IMR-90 (cell line): ENCODE data around the gene HECW1. TPM values are rescaled to one million over a fixed set of nuclear protein-coding genes. Genes with fewer than 3 reads are reported as not detected.

Experiments
- ATAC-seq: fragments of 200-7000 bp; cut with Tn5 transposase; 2 replicates; pipeline ENCODE4 v1.9.1; 2020; ENCODE audit warnings: low read depth, mild to moderate bottlenecking, moderate library complexity
- BruUV-seq: library from RNA; stranded (reverse); fragments of 400-500 nt; replicated peaks from 2 replicates; lab custom pipeline; 2021; lab: Mats Ljungman, UMichigan
- CTCF ChIA-PET: fragments of 300-600 bp; formaldehyde crosslinking; extraction: SDS; loops from one replicate; lab custom pipeline; 2021; ENCODE audit warnings: antibody characterized with exemption; lab: Yijun Ruan, JAX
- POLR2A ChIA-PET: fragments of 300-600 bp; sonication (Branson Sonifier 250); formaldehyde crosslinking; loops from one replicate; lab custom pipeline; 2022; ENCODE audit warnings: antibody characterized with exemption; ENCODE audit not compliant: unreplicated experiment; lab: Charles Lee
- DNase-seq: peaks from one replicate; pipeline ENCODE4 v3.0.0; 2013
- H2AFZ ChIP-seq: replicated peaks from 2 replicates; pipeline ENCODE3; 2013; ENCODE audit warnings: low read length, mild to moderate bottlenecking; ENCODE audit not compliant: poor library complexity
- H2AK5ac ChIP-seq: 2 replicates; pipeline ENCODE4 v1.6.1; 2013; ENCODE audit warnings: low read depth, low read length, inconsistent platforms
- H2AK9ac ChIP-seq: replicated peaks from 2 replicates; pipeline ENCODE3; 2013; ENCODE audit warnings: mild to moderate bottlenecking, low read depth, low read length, moderate library complexity; ENCODE audit not compliant: poor library complexity
- H2BK120ac ChIP-seq: 2 replicates; pipeline ENCODE4 v1.6.1; 2013; ENCODE audit warnings: low read depth, low read length, inconsistent platforms
- H2BK15ac ChIP-seq: 3 replicates; pipeline ENCODE4 v1.6.1; 2013; ENCODE audit warnings: low read depth, low read length, inconsistent platforms
- H2BK20ac ChIP-seq: 2 replicates; pipeline ENCODE4 v1.6.1; 2013; ENCODE audit warnings: low read depth, mild to moderate bottlenecking, inconsistent platforms, low read length, moderate library complexity
- H2BK5ac ChIP-seq: 2 replicates; pipeline ENCODE4 v1.6.1; 2013; ENCODE audit warnings: mild to moderate bottlenecking, low read depth, low read length, inconsistent platforms; ENCODE audit not compliant: poor library complexity, severe bottlenecking
- H3K14ac ChIP-seq: replicated peaks from 2 replicates; pipeline ENCODE4 v1.6.1; 2013; ENCODE audit warnings: low read depth, low read length, inconsistent platforms
- H3K18ac ChIP-seq: 2 replicates; pipeline ENCODE4 v1.6.1; 2013; ENCODE audit warnings: low read depth, low read length, control low read depth
- H3K23ac ChIP-seq: 2 replicates; pipeline ENCODE4 v1.6.1; 2013; ENCODE audit warnings: low read depth, low read length, inconsistent platforms
- H3K27ac ChIP-seq: 2 replicates; pipeline ENCODE4 v1.5.1; 2013; ENCODE audit warnings: mild to moderate bottlenecking, control low read depth, low read length; ENCODE audit not compliant: insufficient read depth
- H3K27me3 ChIP-seq: 2 replicates; pipeline ENCODE4 v1.6.1; 2013; ENCODE audit warnings: low read length; ENCODE audit not compliant: control insufficient read depth, insufficient read depth
- H3K36me3 ChIP-seq: 2 replicates; pipeline ENCODE4 v1.6.1; 2013; ENCODE audit warnings: low read length, mixed read lengths; ENCODE audit not compliant: control insufficient read depth, insufficient read depth
- H3K4ac ChIP-seq: 2 replicates; pipeline ENCODE4 v1.6.1; 2013; ENCODE audit warnings: low read depth, low read length, inconsistent platforms
- H3K4me1 ChIP-seq: 2 replicates; pipeline ENCODE4 v1.6.1; 2013; ENCODE audit warnings: low read length, mixed read lengths; ENCODE audit not compliant: control insufficient read depth, insufficient read depth
- H3K4me2 ChIP-seq: 2 replicates; pipeline ENCODE4 v1.6.1; 2013; ENCODE audit warnings: low read depth, mild to moderate bottlenecking, control low read depth, low read length, moderate library complexity
- H3K4me3 ChIP-seq: 2 replicates; pipeline ENCODE4 v1.5.1; 2013; ENCODE audit warnings: low read depth, mild to moderate bottlenecking, control low read depth, low read length, moderate library complexity; ENCODE audit not compliant: insufficient read depth
- H3K56ac ChIP-seq: 2 replicates; pipeline ENCODE4 v1.6.1; 2013; ENCODE audit warnings: low read length, inconsistent platforms; ENCODE audit not compliant: insufficient read depth; ENCODE audit errors: extremely low read depth
- H3K79me1 ChIP-seq, 2 experiments: 2 replicates each; pipeline ENCODE4 v1.6.1; 2013; ENCODE audit warnings: low read length in 2 of 2, inconsistent platforms in 1 of 2, low read depth in 1 of 2
- H3K9ac ChIP-seq: 2 replicates; pipeline ENCODE4 v1.6.1; 2013; ENCODE audit warnings: low read depth, low read length, control low read depth
- H3K9me1 ChIP-seq: 2 replicates; pipeline ENCODE4 v1.6.1; 2013; ENCODE audit warnings: low read length, inconsistent platforms; ENCODE audit not compliant: insufficient read depth
- H3K9me3 ChIP-seq: 2 replicates; pipeline ENCODE4 v1.6.1; 2013; ENCODE audit warnings: low read length; ENCODE audit not compliant: control insufficient read depth, insufficient read depth
- H4K20me1 ChIP-seq: 2 replicates; pipeline ENCODE4 v1.6.1; 2013; ENCODE audit warnings: low read length, inconsistent platforms; ENCODE audit not compliant: insufficient read depth
- H4K5ac ChIP-seq: 2 replicates; pipeline ENCODE4 v1.6.1; 2013; ENCODE audit warnings: mild to moderate bottlenecking, low read depth, low read length, control low read depth
- H4K8ac ChIP-seq, 2 experiments: 2 replicates each; pipeline ENCODE4 v1.6.1; 2013; ENCODE audit warnings: low read depth in 2 of 2, low read length in 2 of 2, control low read depth in 1 of 2, inconsistent platforms in 1 of 2
- H4K91ac ChIP-seq: 2 replicates; pipeline ENCODE4 v1.6.1; 2013; ENCODE audit warnings: low read depth, low read length, inconsistent platforms; ENCODE audit not compliant: insufficient read depth
- BHLHE40 ChIP-seq: fragments of 150-350 bp; IDR thresholded peaks from 2 replicates; pipeline ENCODE4 v1.6.1; 2016; ENCODE audit warnings: mild to moderate bottlenecking, low read depth, low read length
- CEBPB ChIP-seq: IDR thresholded peaks from 2 replicates; pipeline ENCODE4 v1.6.1; 2012; ENCODE audit warnings: low read depth, low read length, improper control_type of control experiment
- CTCF ChIP-seq: conservative IDR thresholded peaks from 2 replicates; pipeline ENCODE4 v1.5.1; 2012; ENCODE audit warnings: mild to moderate bottlenecking, low read depth, low read length, improper control_type of control experiment
- FOS ChIP-seq: fragments of 150-350 bp; IDR thresholded peaks from 2 replicates; pipeline ENCODE4 v1.6.1; 2016; ENCODE audit warnings: low read depth, low read length
- MAZ ChIP-seq: IDR thresholded peaks from 2 replicates; pipeline ENCODE4 v1.6.1; 2012; ENCODE audit warnings: low read depth, mild to moderate bottlenecking, low read length, improper control_type of control experiment, moderate library complexity, borderline replicate concordance
- RCOR1 ChIP-seq: IDR thresholded peaks from 2 replicates; pipeline ENCODE4 v1.6.1; 2012; ENCODE audit warnings: mild to moderate bottlenecking, low read length, improper control_type of control experiment; ENCODE audit not compliant: insufficient replicate concordance
- SMC3 ChIP-seq: fragments of 150-350 bp; IDR thresholded peaks from 2 replicates; pipeline ENCODE4 v1.6.1; 2016; ENCODE audit warnings: low read depth, mild to moderate bottlenecking, antibody characterized with exemption, low read length, moderate library complexity
- whole genome bisulfite sequencing, 2 experiments: methylation state at CpG; one replicate each; pipeline versions ENCODE4 v1.1.5 to v1.1.7; 2013; ENCODE audit warnings: missing lambda C conversion rate in 2 of 2; ENCODE audit not compliant: insufficient read length in 1 of 2; ENCODE audit errors: extremely low coverage in 2 of 2; 5-methylcytosine and 5-hydroxymethylcytosine counted together
- dilution Hi-C: fragments of 300-500 bp; cut with HindIII; formaldehyde crosslinking; loops from one replicate; pipeline ENCODE4 v1.14.3; 2018; ENCODE audit warnings: low sequenced_read_pairs; ENCODE audit not compliant: unreplicated experiment
- in situ Hi-C: fragments of 300-500 bp; cut with MboI; formaldehyde crosslinking; loops from 3 replicates; pipeline ENCODE4 v1.14.3; 2019; ENCODE audit warnings: low sequenced_read_pairs, inconsistent platforms, mixed read lengths
- intact Hi-C: fragments of 100-400 bp; cut with micrococcal nuclease; formaldehyde crosslinking; loops from 2 replicates; pipeline ENCODE4 v1.10.0; 2022
- polyA plus RNA-seq, 3 experiments: library from polyadenylated mRNA; depleted of rRNA; stranded (reverse); fragments of >200 nt; gene quantifications; 2 replicates each; pipeline ENCODE4 v1.2.3, GENCODE V29; 2012; ENCODE audit warnings: low replicate concordance in 1 of 3
- total RNA-seq: library from RNA; depleted of rRNA; stranded (reverse); fragments of >200 nt; gene quantifications from 2 replicates; pipeline ENCODE4 v1.2.3, GENCODE V29; 2012

HECW1 gene
- total and polyA plus RNA-seq, 2 of the 4 experiments (the other 2 are of a cell fraction): 0.56 to 1.3 TPM

GRCh38 chr7:43588477-43589132, 476.2 kb downstream of the HECW1 start:
- peak overlapping the region; percentile 34 for H2BK5ac ChIP-seq
- no peak overlapping the region for H2AK9ac ChIP-seq
- H3K18ac ChIP-seq: no peak overlapping the region
- no peaks in the 10 kb centered on the region for H3K27me3 ChIP-seq
- dilution Hi-C loops: no loop called here
- H2AK5ac ChIP-seq: no peak overlapping the region
- no peaks in the 10 kb centered on the region for H3K36me3 ChIP-seq
- no peak overlapping the region for H4K8ac ChIP-seq
- 92% methylated on average over 2 of the region's 5 CpGs; no CpG with 5 or more reads in 1 of the 2 experiments for WGBS, 2 experiments
- ATAC-seq (no peak), DNase-seq (no peak)
- no peak for TF ChIP-seq CEBPB
- no peak for TF ChIP-seq RCOR1
- TF ChIP-seq SMC3: no peak
- no peak for TF ChIP-seq MAZ
- no peak for TF ChIP-seq FOS
- no peak for TF ChIP-seq BHLHE40
- TF ChIP-seq CTCF: no peak
- CTCF ChIA-PET: no interaction called here
- in situ Hi-C loops: no loop called here
- H4K20me1 ChIP-seq: peaks cover 91% of the 10 kb centered on the region
- intact Hi-C loops: loop anchor here (10.0 kb wide), 1 partner anchor 654 kb away; the partner anchor contains the start of genes MRPL32 and PSMA2
- H3K27ac ChIP-seq: no peak overlapping the region
- BruUV-seq: no TSS peak
- no peak overlapping the region for H4K91ac ChIP-seq
- H3K14ac ChIP-seq: no peak overlapping the region
- no peak overlapping the region for H2AFZ ChIP-seq
- H2BK15ac ChIP-seq: no peak overlapping the region
- H3K79me1 ChIP-seq: peaks cover 0 to 48% of the 10 kb centered on the region in 2 experiments; a peak in 2 of 4 replicates
- H2BK20ac ChIP-seq: no peak overlapping the region
- no peak overlapping the region for H3K23ac ChIP-seq
- H3K4ac ChIP-seq: no peak overlapping the region
- H3K4me3 ChIP-seq: no peak overlapping the region
- H3K9ac ChIP-seq: no peak overlapping the region
- POLR2A ChIA-PET: no interaction called here
- peak overlapping the region; percentile 14; the same call in 1 of the 2 replicates for H3K4me2 ChIP-seq
- no peak overlapping the region for H4K5ac ChIP-seq
- peaks cover 10% of the 10 kb centered on the region for H3K4me1 ChIP-seq
- H3K9me1 ChIP-seq: peaks cover 16% of the 10 kb centered on the region
- H3K9me3 ChIP-seq: no peaks in the 10 kb centered on the region
- H2BK120ac ChIP-seq: no peak overlapping the region
- H3K56ac ChIP-seq: no peak overlapping the region
